Measurements from ENCODE around the gene CTIF. TPM values are rescaled to one million over a fixed set of nuclear protein-coding genes. Genes with fewer than 3 reads are reported as not detected.

Gene CTIF
- total and polyA plus RNA-seq, 11 donors = 21.2 to 93.0 (median 68.0) TPM

DNA sequence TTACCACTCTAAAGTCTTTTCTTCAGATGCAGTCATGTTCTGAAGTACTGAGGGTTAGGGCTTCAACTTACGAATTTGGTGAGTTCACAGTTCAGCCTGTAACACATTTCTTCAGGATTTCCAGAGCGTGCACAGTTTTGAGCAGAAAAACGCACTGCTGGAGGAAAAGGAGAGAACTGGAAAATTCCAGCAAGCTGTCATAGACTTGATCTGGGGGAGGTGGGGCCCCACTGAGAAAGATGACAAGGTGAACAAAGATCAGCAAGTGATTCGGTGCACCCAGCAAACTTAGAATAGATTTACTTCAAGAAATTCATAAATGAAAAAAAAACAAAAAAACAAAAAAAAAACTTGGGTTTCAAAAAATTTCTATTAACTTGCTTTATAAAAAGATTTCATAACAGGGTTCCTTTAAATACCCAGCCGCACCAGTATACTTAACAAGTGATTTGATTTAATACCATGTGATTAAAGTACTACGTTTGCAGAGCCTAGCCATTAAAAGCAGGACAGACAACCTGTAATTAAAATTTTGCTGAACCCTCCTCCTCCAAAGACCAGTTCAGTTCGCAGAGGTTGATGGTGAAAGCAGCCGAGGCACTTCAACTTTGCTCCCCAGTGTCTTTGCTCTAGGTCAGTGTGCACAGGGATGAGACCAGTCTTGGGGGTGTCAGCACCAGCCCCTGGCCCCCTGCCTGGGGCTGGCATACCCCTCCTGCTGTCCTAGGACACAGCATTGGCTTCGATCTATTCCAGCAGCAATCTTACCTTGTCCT is 30.5 kb downstream of the CTIF start:
- Histone ChIP-seq H3K4me1 (peaks cover 5 to 36% (median 21%) of the 10 kb centered on the region in 12 donors), H3K9me3 (no peaks in the 10 kb centered on the region), H3K27ac (no peak overlapping the region), H3K4me3 (no peak overlapping the region), H3K36me3 (no peaks in the 10 kb centered on the region), H3K27me3 (no peaks in the 10 kb centered on the region)
- no peak for ATAC-seq
- DNase-seq = peak in 2 of 5 donors; percentile 5 to 9
- TF ChIP-seq, protein P1, sequence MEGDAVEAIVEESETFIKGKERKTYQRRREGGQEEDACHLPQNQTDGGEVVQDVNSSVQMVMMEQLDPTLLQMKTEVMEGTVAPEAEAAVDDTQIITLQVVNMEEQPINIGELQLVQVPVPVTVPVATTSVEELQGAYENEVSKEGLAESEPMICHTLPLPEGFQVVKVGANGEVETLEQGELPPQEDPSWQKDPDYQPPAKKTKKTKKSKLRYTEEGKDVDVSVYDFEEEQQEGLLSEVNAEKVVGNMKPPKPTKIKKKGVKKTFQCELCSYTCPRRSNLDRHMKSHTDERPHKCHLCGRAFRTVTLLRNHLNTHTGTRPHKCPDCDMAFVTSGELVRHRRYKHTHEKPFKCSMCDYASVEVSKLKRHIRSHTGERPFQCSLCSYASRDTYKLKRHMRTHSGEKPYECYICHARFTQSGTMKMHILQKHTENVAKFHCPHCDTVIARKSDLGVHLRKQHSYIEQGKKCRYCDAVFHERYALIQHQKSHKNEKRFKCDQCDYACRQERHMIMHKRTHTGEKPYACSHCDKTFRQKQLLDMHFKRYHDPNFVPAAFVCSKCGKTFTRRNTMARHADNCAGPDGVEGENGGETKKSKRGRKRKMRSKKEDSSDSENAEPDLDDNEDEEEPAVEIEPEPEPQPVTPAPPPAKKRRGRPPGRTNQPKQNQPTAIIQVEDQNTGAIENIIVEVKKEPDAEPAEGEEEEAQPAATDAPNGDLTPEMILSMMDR (IDR thresholded peaks at IDR 0.05) = no peak
- TF ChIP-seq POLR2A (IDR thresholded peaks at IDR 0.05) = no peak
- intact Hi-C loops (cut with DNase I) = no loop called here
- WGBS, 4 donors = 81 to 87% (median 82%) methylated on average over 9 of the region's 9 CpGs

GRCh38 chr18:48569915-48570264 is 31.1 kb downstream of the CTIF start:
- H3K4me3 ChIP-seq = no peak overlapping the region
- TF ChIP-seq, protein P1 (IDR thresholded peaks at IDR 0.05) = no peak
- no peak for TF ChIP-seq POLR2A (IDR thresholded peaks at IDR 0.05)
- ATAC-seq (no peak), DNase-seq (peak in 1 of 5 donors; percentile 2)
- intact Hi-C loops (cut with DNase I) = no loop called here
- H3K36me3 ChIP-seq = no peaks in the 10 kb centered on the region
- 63 to 80% (median 73%) methylated on average over 4 of the region's 4 CpGs for WGBS, 4 donors
- H3K4me1 ChIP-seq = peaks cover 5 to 36% (median 17%) of the 10 kb centered on the region in 12 donors
- H3K9me3 ChIP-seq = no peaks in the 10 kb centered on the region
- H3K27me3 ChIP-seq = no peaks in the 10 kb centered on the region
- H3K27ac ChIP-seq = no peak overlapping the region

- Histone ChIP-seq H3K9me3 (no peaks in the 10 kb centered on the region), H3K36me3 (peaks cover 0 to under 1% (median 0%) of the 10 kb centered on the region in 9 donors), H3K27me3 (no peaks in the 10 kb centered on the region), H3K4me1 (peaks cover 2 to 33% (median 13%) of the 10 kb centered on the region in 12 donors), H3K4me3 (no peak overlapping the region), H3K27ac (no peak overlapping the region)
- ATAC-seq (peak in 3 of 4 donors; percentile 37 to 59 (median 42)), DNase-seq (peak in 2 of 5 donors; percentile 2 to 23)
- intact Hi-C loops (cut with DNase I) = no loop called here
- 69 to 87% (median 84%) methylated on average over 6 of the region's 6 CpGs for WGBS, 4 donors
- TF ChIP-seq POLR2A (IDR thresholded peaks at IDR 0.05) = no peak
- TF ChIP-seq, protein P1 (IDR thresholded peaks at IDR 0.05) = no peak
Measured at GRCh38 chr18:48570313-48570712, 31.5 kb downstream of the CTIF start.

GRCh38 chr18:48571639-48572384 is 33.0 kb downstream of the CTIF start:
- no peak for ATAC-seq
- intact Hi-C loops (cut with DNase I) = no loop called here
- TF ChIP-seq POLR2A (IDR thresholded peaks at IDR 0.05) = no peak
- TF ChIP-seq, protein P1 (IDR thresholded peaks at IDR 0.05) = no peak
- H3K36me3 ChIP-seq = peaks cover 0 to 9% (median 0%) of the 10 kb centered on the region in 9 donors
- no peaks in the 10 kb centered on the region for H3K9me3 ChIP-seq
- H3K27me3 ChIP-seq = no peaks in the 10 kb centered on the region
- H3K4me3 ChIP-seq = no peak overlapping the region
- 73 to 80% (median 74%) methylated on average over 3 of the region's 3 CpGs for WGBS, 4 donors
- peaks cover 0 to 28% (median 5%) of the 10 kb centered on the region in 12 donors for H3K4me1 ChIP-seq
- no peak overlapping the region for H3K27ac ChIP-seq
- peak in 1 of 5 donors; percentile 1 for DNase-seq

Measured in heart left ventricle (tissue), 16 donors.